AG20443 (cell line): Measurements from ENCODE around the gene RAB6D.
"Not testable (repeated sequence)": the region's sequence is repeated elsewhere in the genome, so short reads cannot be mapped to it uniquely, and the experiment has no call there.

ENCODE experiments used
- DNase-seq: peaks from one replicate; pipeline ENCODE4 v3.0.0; 2012; ENCODE audit warnings: low spot score, mixed read lengths

The RAB6D gene

GRCh38 chr2:131363703-131364186, at the start of gene RAB6D:
TSS of gene RAB6D (minus strand) at chr2:131364168. CDS start at chr2:131363720, 448 bp downstream.
- not testable (repeated sequence) for DNase-seq

- DNase-seq: peak; percentile 65
These were observed 49.3 kb upstream of the RAB6D start for GRCh38 chr2:131413148-131413747.

- DNase-seq: no peak
These were observed 46.2 kb upstream of the RAB6D start for GRCh38 chr2:131410173-131410572.

GRCh38 chr2:131408778-131409177, 44.8 kb upstream of the RAB6D start:
- DNase-seq: no peak

- DNase-seq: no peak
These were observed 44.2 kb upstream of the RAB6D start for GRCh38 chr2:131408207-131408606.

GRCh38 chr2:131404753-131405152, 40.8 kb upstream of the RAB6D start:
- no peak for DNase-seq

GRCh38 chr2:131402320-131403039, 38.5 kb upstream of the RAB6D start:
- no peak for DNase-seq

GRCh38 chr2:131400849-131401248, 36.9 kb upstream of the RAB6D start:
- no peak for DNase-seq

- not testable (repeated sequence) for DNase-seq
These were observed 36.5 kb upstream of the RAB6D start for GRCh38 chr2:131400441-131400840.

GRCh38 chr2:131396209-131396608, 32.2 kb upstream of the RAB6D start:
- not testable (repeated sequence) for DNase-seq

- not testable (repeated sequence) for DNase-seq
These were observed 31.2 kb upstream of the RAB6D start for GRCh38 chr2:131395024-131395645.

- DNase-seq: peak; percentile 27
These were observed 30.4 kb upstream of the RAB6D start for GRCh38 chr2:131394147-131394931.

- not testable (repeated sequence) for DNase-seq
These were observed 28.0 kb upstream of the RAB6D start for GRCh38 chr2:131391953-131392352.

GRCh38 chr2:131391471-131391870, 27.5 kb upstream of the RAB6D start:
- DNase-seq: not testable (repeated sequence)

- not testable (repeated sequence) for DNase-seq
These were observed 26.6 kb upstream of the RAB6D start for GRCh38 chr2:131390495-131391130.

GRCh38 chr2:131389657-131390056, 25.7 kb upstream of the RAB6D start:
- DNase-seq: no peak

- DNase-seq: not testable (repeated sequence)
These were observed 24.9 kb upstream of the RAB6D start for GRCh38 chr2:131388834-131389233.

GRCh38 chr2:131373111-131373510, 9.1 kb upstream of the RAB6D start:
- not testable (repeated sequence) for DNase-seq

- DNase-seq: no peak
These were observed 6.0 kb upstream of the RAB6D start for GRCh38 chr2:131369954-131370353.

GRCh38 chr2:131368493-131369066, 4.6 kb upstream of the RAB6D start:
- DNase-seq: not testable (repeated sequence)

- no peak for DNase-seq
These were observed 3.4 kb upstream of the RAB6D start for GRCh38 chr2:131367352-131367751.
